Stimulated activated memory B cell treated with anti-CD40 and anti-IgM and Interleukin-4, amounts not matched to agents 10 μg/mL and 1 μg/mL and 100 μg/mL, for 72 hours (primary cell): ENCODE data around the gene DLK2.

Experiments used
- ATAC-seq: fragments of 150-1000 bp; cut with Tn5 transposase; 2 replicates; pipeline ENCODE4 v1.10.0; 2021
- H3K27ac Mint-ChIP-seq: one replicate; pipeline ENCODE4 v1.8.0; 2022; ENCODE audit warnings: mild to moderate bottlenecking, mixed read lengths
- H3K27me3 Mint-ChIP-seq: one replicate; pipeline ENCODE4 v1.8.0; 2022; ENCODE audit warnings: mixed read lengths
- H3K36me3 Mint-ChIP-seq: one replicate; pipeline ENCODE4 v1.8.0; 2022; ENCODE audit warnings: mixed read lengths
- H3K4me1 Mint-ChIP-seq: one replicate; pipeline ENCODE4 v1.8.0; 2022; ENCODE audit warnings: mixed read lengths
- H3K4me3 Mint-ChIP-seq: one replicate; pipeline ENCODE4 v1.8.0; 2022; ENCODE audit warnings: mild to moderate bottlenecking, moderate library complexity, mixed read lengths
- H3K9me3 Mint-ChIP-seq: one replicate; pipeline ENCODE4 v1.8.0; 2022; ENCODE audit warnings: mixed read lengths

DLK2 gene

DNA sequence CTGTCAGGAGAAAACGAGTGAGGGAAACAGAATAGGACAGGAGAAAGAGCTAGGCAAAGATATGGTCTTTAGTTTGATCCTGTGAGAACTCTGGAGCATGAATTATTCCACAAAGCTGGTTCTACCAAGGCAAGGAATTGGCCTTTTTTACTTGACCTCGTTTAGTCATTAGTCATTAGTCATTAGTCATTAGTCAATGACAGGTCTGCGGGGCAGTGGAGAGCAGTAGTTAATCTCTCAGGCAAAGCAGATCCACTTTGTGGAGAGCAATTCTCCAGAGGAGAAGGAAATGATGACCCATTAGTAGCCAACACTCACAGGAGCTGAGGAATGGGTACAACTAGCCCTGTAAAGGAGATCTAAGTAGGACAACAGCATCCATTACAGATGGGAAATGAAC is 50.0 kb downstream of the DLK2 start:
- Mint-ChIP-seq H3K4me1 (no peaks in the 10 kb centered on the region), H3K4me3 (no peak overlapping the region), H3K27me3 (peaks cover 64% of the 10 kb centered on the region), H3K9me3 (no peaks in the 10 kb centered on the region), H3K27ac (no peak overlapping the region), H3K36me3 (no peaks in the 10 kb centered on the region)
- no peak for ATAC-seq

DNA sequence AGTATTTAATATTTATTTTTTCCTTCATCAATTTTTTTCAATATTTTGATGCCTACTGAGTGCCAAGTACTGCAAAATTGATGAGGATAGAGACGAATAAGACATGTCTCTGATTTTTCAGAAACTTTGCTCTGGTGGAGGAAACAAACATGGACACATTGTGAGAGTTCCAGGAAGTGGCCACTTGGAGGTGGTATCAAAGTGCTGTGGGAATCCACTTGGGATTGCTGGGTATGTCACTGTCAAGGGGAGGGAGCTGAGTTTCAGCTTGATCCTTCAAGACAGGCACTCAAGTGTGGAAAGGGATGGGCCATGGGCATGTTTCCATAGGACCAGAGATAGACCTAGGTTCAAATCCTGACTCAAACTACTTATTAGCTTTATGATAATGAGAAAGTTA is 52.5 kb downstream of the DLK2 start:
- Mint-ChIP-seq H3K4me1 (no peaks in the 10 kb centered on the region), H3K4me3 (no peak overlapping the region), H3K36me3 (no peaks in the 10 kb centered on the region), H3K27me3 (peaks cover 57% of the 10 kb centered on the region), H3K9me3 (no peaks in the 10 kb centered on the region), H3K27ac (no peak overlapping the region)
- no peak for ATAC-seq

DNA sequence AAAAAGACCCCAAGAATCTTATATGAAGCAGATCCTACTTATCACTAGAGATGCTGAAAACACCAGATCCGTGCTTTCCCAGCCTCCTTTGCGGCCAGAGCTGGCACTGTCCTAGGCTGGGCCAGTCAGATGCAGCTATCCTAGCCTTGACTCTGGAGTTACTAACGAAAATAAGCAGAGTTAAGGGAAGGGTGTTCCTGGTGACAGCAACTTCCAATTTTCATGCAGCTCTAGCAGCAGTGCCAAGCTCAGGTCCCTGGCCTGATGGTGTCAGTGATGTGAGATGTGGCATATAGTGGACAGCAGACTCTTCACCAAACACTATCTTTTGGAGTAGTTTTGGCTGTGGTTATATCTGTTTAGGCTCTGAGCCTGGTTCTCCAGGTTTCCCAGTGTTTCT is 53.6 kb downstream of the DLK2 start:
- Mint-ChIP-seq H3K27me3 (peaks cover 46% of the 10 kb centered on the region), H3K36me3 (no peaks in the 10 kb centered on the region), H3K4me1 (no peaks in the 10 kb centered on the region), H3K27ac (no peak overlapping the region), H3K4me3 (no peak overlapping the region), H3K9me3 (no peaks in the 10 kb centered on the region)
- no peak for ATAC-seq
